Measurements from ENCODE around the gene INSYN2B.
"Not testable (repeated sequence)": the region's sequence is repeated elsewhere in the genome, so short reads cannot be mapped to it uniquely, and the experiment has no call there.

INSYN2B gene

DNA sequence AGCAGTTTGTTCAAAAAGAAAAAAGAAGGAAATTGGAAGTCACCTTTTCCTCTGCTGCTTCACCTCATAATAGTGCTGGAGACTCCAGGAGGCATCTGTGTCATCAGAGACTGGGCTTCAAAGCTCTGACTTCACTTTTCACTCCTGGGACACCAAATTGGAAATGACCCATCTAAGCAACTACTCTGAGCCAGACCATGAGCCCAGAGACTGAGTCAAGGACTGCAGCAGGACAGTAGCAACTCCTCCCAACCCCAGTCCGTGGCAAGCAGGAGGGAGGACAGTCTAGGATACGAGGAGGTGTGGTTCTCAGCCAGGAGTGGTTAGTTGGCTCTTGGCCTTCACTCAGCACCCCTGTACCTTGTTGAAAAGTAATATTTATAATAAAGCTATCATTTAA is 131.5 kb downstream of the INSYN2B start:
- DNase-seq (ENCODE audit: low spot score): no peak

DNA sequence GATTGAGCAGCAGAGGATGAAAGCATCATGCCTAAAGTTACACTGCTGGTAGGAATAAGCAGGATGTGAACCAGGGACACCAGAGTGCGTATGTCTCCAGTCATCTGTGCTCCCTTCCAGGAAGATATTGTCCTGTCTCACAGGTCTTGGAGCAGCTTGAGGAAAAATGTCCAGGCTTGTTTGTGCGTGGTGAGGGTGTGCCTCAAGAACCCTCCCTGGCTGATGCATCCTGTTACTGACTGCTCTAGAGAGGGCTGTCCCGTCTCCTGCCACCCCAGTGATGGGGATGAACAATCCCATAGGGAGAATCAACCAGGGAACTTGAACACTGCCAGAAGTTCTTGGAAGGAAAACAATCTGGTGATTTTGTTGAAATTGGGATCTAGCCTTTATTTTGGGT is 132.0 kb downstream of the INSYN2B start:
- no peak for DNase-seq (ENCODE audit: low spot score)

DNA sequence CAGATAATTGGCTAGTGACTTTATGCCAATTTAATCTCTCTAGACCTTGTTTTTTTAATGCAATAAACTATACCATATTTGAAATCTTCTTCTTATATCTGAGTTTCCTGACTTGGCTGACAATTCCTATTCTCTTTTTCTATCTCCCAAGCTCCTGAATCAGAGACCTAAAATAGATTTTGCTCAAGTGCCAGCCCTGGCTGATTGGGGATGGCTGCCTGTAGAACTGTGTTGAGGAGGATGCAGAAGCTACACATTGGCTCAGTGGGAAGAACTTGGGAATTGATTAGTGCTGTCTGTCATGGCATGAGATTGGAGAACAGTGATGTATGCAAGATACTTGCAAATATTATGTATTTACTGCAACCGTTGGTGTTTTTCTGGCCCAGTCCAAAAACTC is 132.8 kb downstream of the INSYN2B start:
- no peak for DNase-seq (ENCODE audit: low spot score)

DNA sequence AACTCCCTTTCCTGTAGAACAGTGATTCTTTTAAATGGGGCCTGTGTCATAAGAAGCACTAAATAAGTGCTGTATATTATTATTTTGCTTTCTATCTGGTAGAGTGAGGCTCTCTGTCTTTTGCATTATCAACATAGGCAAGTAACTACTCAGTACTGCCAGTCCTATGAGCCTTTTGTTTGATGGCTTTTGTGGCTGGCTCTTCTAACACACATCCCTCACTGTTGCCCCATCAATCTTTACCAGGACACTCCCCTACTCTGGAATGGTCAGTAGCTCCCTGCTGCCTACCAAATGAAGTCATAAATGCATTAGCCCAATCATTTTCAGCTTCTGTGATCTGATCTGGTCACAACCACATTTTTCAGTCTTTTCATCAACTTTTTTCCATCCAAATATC is 137.6 kb downstream of the INSYN2B start:
- DNase-seq (ENCODE audit: low spot score): no peak

DNA sequence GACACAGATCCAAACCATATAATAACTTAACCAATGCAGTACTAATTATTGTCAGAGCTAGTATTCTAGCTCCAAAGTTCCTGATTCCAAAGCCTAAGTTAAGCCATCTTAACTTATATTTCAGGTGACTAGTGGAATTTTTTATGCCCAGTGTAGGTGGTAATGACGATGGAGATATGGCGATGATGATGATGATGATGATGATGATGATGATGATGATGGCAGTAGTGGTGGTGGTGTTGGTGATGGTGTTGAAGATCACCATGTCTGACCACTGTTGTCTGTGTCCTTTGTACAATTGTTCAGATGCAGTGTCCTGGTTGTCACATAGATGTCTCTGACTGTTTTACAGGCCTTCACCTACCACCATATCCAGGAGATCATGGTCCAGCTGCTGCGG is 139.9 kb downstream of the INSYN2B start:
- no peak for DNase-seq (ENCODE audit: low spot score)

DNA sequence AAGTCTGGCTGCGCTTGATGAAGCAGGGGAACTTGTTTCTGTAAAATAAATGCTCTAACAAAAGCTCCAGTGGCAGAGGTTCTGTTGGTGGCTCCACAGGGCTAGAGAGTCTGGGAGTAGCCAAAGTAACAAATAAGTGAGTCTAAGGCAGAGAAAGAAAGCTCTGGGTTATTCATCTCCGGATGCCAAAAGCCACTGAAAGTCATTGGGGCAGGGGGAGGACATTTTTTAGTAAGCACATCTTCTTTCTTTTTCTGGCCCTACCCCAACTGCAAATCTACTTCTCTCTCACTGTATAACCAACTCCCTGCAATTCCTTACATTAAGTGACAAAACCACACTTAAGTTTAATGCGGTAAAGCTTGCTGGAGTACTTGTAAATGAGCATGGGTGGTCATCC is 141.6 kb downstream of the INSYN2B start:
- DNase-seq (ENCODE audit: low spot score): no peak

DNA sequence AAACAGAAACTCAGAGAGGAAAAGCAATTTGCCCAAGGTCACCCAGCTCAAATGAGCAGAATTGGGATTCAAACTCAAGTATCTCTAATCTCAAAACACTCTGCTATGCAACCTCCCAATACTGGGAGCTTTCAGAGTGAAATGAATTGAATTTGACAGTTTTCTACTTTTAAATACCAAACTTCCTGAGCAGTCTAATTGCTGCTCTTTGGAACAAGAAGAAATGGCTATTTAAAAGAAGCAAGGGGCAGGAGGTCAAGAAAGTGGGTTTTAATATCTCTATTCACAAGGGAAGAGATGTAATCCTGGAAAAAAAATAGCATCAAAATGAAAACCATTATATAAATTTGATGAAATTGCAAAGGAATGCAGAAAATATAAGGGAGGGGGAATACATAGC is 142.6 kb downstream of the INSYN2B start:
- no peak for DNase-seq (ENCODE audit: low spot score)

DNA sequence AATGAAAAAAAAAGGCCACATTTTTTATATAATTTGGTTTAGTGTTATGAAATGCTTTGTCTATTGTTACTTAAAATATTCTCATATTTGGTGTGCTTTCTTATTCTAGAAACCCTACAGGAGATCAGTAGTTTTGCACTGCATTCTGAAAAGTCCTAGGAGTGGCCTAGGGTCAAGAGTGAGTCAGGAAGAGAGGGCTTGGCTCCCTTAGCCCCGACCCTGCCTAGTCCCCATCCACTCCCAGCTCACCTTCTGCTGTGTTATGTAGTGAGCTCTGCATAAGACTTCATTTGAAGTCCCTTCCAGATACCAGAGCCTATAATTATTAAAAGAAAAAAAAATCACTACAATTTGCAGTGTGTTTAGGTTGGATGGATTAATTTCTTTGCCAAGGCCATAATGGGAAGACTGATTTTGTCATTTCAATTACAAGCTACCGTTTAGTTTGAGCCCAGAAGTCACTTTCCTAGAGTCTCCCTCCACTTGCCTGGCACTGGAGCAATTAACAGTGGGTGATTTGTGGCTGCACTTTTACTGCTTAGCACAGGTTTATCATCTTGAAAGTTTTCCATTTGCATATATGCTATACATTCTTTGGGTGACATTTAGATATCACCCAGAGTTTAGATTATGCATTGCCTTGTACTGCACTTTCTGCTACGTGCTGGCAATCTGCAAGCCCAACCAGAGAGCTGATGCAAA is 143.3 kb downstream of the INSYN2B start:
- DNase-seq (ENCODE audit: low spot score): no peak

DNA sequence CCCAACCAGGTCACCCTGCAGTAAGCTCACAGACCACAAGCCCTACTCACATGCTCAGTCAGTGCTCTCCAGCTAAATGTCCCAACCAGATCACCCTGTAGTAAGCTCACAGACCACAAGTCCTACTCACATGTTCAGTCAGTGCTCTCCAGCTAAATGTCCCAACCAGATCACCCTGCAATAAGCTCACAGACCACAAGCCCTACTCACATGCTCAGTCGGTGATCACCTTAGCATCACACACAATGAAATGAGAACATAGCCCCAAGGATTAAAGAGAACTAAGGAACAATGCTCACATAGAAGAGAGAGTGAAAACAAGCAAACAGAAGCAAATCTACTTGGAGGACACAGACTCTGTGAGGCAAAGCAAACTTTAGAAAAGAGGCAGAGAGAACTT is 145.8 kb downstream of the INSYN2B start:
- not testable (repeated sequence) for DNase-seq (ENCODE audit: low spot score)

DNA sequence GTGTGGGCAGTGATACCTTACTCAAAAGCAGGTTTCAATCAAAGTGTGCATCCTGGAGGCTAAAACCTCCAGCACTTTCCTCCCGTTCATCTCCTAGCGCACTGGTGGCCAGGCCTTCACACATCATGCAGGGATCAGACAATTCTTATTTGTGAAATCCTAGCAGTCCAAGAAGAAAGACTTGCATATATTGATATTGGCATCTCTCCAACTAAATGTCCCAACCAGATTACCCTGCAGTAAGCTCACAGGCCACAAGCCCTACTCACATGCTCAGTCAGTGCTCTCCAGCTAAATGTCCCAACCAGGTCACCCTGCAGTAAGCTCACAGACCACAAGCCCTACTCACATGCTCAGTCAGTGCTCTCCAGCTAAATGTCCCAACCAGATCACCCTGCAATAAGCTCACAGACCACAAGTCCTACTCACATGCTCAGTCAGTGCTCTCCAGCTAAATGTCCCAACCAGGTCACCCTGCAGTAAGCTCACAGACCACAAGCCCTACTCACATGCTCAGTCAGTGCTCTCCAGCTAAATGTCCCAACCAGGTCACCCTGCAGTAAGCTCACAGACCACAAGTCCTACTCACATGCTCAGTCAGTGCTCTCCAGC is 146.5 kb downstream of the INSYN2B start:
- not testable (repeated sequence) for DNase-seq (ENCODE audit: low spot score)

DNA sequence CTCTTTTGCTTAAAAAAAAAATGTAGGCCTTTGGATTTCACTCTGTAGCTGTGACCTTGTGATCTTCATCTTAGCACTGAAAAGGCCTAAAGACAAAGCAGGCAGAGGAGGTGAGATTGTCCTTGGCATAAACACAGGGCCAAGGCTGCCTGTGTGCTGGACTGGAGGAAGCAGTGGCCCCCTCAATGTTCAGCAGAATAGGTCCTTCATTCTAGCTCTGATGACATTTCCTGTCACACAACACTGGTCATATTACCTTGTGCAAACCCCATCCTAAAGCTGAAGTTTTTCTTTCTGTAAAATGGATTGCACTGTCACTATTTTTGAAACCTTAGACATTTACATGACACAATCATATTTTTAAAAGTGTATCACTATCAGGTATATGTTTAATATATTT is 147.4 kb downstream of the INSYN2B start:
- no peak for DNase-seq (ENCODE audit: low spot score)

DNA sequence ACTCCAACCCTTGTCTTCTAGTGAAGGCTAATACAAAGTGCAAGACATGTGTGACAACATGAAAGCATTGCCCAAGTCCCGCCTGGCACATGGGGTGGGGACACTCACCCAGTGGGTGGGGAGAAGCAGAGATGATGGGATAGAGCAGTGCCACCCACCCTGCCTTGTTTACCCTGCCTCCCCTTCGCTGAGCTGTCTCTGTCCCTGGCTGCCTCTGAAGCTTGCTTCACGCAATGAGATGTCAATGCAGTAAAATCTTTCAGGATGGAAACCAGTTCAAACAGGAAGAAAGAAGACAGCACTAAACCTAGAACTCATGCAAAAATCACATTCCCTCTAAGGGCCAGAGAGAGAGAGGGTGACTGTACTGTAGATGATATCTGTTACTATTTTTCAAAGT is 148.0 kb downstream of the INSYN2B start:
- no peak for DNase-seq (ENCODE audit: low spot score)

DNA sequence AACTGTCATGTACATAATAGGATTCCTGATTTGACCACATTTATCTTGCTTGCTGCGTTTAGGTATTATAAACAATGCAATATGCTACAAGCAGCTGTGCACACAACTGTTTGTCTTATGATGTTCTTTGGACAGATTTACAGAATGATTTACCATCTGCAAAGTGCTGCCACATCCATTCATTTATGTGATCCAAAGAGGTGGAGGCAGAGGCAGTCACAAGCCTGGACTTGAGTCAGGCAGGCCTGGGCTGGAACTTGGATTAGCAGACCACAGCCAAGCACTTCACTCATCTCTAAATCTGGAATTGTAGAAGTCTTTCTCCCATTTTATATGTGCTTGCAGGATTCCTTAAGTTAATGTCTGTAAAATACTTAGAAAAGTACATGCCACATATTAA is 149.0 kb downstream of the INSYN2B start:
- no peak for DNase-seq (ENCODE audit: low spot score)

DNA sequence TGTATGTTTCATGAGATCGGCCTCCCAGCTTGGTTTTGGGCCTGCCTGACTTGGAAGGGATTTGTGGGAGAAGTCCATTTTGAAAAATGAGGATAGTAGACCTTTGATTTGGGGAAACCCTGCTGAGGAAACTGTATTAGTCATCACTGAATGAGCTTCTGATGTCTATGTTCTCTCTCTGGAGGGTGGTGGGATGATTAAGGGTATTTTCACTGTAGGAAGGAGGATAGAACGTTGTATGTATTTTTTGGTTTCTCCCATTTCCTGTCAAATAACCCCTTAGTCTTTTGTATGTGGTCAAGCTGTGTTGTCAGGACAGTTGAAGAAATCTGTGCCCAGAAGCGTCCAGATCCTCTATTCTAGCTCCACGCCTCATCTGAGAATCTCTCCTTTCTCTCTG is 151.9 kb downstream of the INSYN2B start:
- DNase-seq (ENCODE audit: low spot score): no peak

DNA sequence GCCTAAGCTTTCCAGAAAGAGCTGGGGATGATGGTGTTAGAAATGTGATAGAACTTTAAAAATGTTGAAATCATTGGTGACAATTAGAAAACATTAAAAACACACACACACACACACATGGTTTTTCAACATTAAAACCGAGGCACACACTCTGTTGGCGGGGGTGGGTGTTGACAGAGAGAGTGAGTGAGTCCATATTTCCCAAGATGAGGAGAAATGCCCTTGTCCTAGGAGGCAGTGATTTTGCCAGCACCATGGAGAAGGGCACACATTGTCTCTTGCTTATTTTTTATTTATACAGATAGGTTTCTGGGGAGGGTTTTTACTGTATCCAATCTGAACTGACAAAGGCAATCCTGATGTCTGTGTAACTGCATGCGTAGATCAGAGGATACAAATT is 152.5 kb downstream of the INSYN2B start:
- DNase-seq (ENCODE audit: low spot score): no peak

DNA sequence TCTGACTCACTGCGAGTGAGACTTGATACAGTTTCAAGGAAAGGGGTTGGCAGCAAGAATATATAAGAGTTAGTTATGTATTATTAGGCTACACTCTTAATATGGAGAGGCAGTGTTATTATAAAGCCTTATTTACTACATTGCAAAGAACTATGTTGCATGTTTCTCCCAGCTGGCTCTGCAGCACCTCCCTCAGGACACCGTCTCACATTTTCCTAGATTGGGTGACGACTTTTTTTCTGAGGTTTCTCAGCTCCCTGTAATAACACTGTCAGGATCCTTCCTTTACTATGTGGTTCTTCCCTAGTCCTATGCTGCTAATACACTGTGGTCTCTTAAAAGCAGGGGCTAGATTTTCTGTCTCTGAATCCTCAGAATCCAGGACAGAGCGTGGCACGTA is 153.7 kb downstream of the INSYN2B start:
- DNase-seq (ENCODE audit: low spot score): no peak

DNA sequence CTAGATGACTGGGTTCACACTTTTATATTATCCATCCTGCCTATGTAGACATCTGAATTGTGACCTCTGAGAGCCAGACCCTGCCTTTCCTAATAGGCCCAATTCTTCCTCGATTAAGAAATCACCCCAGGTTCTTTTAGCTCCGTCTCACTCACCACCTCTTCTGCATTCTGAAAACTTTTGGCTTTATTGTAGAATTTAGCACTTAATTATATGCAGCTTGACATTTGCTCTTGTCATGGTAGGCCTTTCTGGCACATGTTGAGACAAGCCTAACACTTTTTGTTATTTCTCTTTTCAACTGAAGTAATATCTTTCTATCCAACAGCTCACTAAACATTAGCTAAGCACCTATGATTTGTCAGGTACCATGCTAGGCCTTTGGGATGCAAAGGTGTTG is 163.3 kb downstream of the INSYN2B start:
- DNase-seq (ENCODE audit: low spot score): no peak

DNA sequence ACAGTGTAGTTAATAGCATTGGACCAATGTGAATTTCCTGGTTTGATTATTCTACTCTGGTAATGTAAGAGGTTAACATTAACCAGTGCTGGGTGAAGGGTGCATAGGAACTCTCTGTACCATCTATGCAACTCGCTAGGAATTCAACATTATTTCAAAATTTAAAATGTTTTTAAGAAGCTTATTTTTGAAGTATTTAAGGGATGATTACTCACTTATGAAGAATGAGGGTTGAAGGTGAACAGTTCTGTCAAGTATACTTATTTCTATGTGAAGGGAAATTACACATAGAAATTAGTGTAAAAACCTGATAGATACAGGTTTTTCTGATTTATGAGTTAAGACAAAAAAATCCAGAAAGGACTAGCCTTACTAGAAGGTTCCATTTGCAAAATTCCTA is 165.8 kb downstream of the INSYN2B start:
- no peak for DNase-seq (ENCODE audit: low spot score)

Data from D341Med (cell line).